GM19351 (cell line): Measurements from ENCODE around the gene EPB41L2.
"Not testable (repeated sequence)": the region's sequence is repeated elsewhere in the genome, so short reads cannot be mapped to it uniquely, and the experiment has no call there.

Experiments
- ATAC-seq: cut with Tn5 transposase; IDR thresholded peaks from one replicate; pipeline ENCODE4 v1.9.1; 2021; ENCODE audit warnings: mild to moderate bottlenecking, moderate library complexity; ENCODE audit not compliant: unreplicated experiment

The EPB41L2 gene

DNA sequence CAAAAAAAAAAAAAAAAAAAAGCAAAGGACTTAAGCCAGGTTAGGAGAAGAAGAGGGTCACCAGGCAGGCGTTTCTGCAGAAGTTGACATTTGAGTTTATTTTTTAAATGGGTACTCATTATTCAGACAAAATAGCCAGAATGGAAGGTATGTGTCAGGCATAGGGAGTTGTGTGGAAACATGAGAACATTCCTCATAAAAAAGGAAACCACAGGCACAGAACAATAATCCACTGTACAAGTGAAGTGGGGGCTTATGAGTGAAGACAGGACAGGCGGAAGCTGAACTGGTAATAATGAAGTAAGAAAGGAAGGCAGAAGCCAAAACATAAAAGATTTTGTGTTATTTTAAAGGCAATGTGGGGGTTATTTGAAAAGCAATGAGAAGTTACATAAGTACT is 104.6 kb downstream of the EPB41L2 start:
- ATAC-seq, result no peak

GRCh38 chr6:130955755-130956154 is 107.3 kb downstream of the EPB41L2 start:
- ATAC-seq, result no peak

DNA sequence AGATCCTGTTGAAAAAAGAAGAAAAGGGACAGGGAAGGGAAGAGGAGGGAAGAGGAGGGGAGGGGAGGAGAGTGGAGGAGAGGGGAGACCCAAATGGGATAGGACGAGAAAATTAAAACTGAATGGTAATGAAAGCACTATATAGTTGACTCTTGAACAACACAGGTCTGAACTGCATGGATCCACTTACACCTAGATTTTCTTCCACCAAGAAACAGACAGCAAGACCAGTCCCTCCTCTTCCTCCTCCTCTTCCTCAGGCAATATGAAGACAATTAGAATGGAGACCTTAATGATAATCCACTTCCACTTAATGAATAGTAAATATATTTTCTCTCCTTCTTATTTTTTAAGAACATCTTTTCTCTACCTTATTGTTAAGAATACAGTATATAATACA is 113.5 kb downstream of the EPB41L2 start:
- no peak for ATAC-seq

DNA sequence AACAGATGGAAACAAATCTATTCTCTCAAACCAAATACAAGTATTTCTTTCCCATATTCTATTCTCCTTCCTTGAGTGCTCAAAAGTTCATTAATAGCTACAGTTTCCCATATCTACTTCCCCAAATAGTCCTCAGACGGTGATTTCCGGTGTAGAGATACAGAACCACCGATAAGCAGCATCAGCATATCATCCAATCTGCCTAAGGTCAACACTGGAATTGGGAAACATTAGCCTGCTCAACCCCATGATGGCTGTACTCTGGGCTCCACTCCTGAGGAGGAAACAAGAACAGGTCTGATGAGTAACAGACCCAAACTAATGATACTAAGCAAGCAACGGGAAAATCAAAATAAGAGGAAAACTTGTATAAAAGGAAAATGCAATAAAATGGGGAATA is 115.6 kb downstream of the EPB41L2 start:
- ATAC-seq, result no peak

GRCh38 chr6:130946076-130946475 is 117.0 kb downstream of the EPB41L2 start:
- no peak for ATAC-seq

- ATAC-seq, result peak; percentile 51
These were observed 117.6 kb downstream of the EPB41L2 start for GRCh38 chr6:130945401-130945919.

DNA sequence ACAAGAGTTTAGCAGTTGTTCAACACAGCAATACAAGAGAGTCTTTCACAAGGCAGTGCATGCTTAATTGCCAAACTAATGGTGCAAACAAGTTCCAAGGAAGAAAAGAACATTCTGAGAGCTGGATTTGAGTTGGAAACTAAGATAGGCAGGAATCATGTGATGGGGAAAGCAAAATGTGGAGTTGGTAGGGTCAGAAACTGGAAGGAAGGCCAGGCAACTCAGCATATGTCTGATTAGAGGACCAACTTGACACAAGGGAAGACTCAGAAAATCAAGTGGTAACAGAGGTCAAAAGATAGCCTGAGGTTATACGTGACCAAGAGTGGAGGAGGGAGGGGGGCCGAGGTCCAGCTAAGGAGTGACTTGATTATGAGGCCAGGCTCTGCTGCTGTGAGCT is 118.6 kb downstream of the EPB41L2 start:
- ATAC-seq, result no peak

GRCh38 chr6:130943738-130944137 is 119.3 kb downstream of the EPB41L2 start:
- no peak for ATAC-seq

- not testable (repeated sequence) for ATAC-seq
These were observed 120.3 kb downstream of the EPB41L2 start for GRCh38 chr6:130942752-130943151.

- ATAC-seq, result no peak
These were observed 125.0 kb downstream of the EPB41L2 start for GRCh38 chr6:130937942-130938604.

DNA sequence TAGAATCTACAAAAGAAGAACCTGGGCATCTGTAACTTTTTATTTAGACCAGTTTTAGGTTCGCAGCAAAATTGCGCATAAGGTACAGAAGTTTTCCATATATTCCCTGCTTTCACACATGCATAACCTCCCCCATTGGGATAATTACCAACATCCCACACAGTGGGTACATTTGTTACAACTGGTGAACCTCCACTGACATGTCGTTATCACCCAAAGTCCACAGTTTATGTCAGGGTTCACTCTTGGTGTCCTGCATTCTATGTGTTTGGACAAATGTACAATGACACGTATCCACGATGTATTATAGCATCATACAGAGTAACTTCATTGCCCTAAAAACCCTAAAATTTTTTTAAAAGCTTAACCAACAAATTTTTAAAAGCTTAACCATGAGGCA is 126.1 kb downstream of the EPB41L2 start:
- no peak for ATAC-seq

GRCh38 chr6:130935978-130936377 is 127.1 kb downstream of the EPB41L2 start:
- no peak for ATAC-seq

- ATAC-seq, result no peak
These were observed 128.0 kb downstream of the EPB41L2 start for GRCh38 chr6:130934848-130935585.

DNA sequence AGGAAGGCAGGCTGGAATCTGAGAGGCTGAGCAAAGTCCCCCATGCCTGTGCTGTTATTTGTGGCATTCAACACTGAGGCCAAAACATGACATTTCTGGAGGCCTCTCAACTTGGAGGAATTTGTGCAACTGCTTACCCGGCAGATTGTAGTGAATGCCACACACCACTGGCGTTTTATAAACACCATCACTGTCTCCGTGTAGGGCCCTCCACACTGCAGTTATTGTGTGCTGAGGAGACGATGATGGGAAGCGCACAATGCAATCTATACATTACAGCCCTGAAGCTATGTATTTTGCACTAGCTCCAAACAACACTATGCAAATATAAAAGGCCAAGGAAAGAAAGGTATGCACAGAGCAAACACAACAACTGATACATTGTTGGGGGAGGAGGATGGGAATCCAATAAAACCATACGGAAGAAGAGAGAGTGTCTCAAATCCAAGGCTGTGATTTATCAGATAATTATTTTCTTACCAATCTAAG is 129.3 kb downstream of the EPB41L2 start:
- no peak for ATAC-seq

- ATAC-seq, result no peak
These were observed 130.1 kb downstream of the EPB41L2 start for GRCh38 chr6:130932921-130933320.

DNA sequence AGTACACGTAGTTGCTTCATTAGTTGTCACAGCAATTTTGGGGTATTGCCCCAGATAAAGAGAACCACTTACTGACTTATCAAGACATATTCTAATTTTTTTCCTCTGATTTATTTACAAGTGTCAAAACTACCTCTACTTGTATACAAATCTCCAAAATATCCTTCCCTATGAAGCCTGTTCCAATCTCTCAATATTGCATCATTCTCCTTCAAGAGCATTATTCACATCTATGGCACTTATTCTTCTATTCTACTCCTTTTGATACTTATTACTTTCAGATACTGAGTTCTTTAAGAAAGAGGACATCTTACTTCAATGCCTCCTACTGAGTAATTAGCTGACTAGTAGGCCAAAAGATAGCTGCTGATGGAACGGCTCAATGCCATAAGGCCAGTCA is 130.6 kb downstream of the EPB41L2 start:
- no peak for ATAC-seq

GRCh38 chr6:130931683-130932082 is 131.4 kb downstream of the EPB41L2 start:
- no peak for ATAC-seq

DNA sequence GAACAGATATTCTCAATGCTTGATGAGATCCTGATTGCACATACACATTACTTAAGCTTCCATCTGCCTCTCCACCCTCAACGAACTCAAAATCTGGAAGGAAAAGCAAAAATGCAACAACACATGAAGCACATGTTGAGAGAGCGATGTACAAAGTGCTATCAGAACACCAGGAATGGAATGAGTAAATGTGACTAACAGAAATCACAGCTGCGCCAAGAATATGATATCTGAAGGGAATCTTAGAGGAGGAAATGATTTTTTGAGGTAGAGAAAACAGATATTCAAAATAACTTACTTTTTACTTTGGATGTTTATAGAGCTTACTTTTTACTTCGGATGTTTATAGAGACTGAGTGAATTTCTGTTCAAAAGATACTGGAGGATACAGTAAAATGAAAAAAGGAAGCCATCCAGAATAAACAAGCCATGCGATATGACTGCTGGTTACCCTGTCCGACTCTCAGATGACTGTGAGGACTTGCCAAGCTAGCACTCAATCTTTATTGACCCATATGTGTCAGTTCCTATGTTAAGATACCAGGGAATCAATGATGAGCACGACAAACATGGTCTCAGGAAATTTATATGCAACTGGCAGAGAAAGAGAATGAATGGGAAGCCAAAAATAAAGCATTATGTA is 133.9 kb downstream of the EPB41L2 start:
- ATAC-seq, result no peak

- no peak for ATAC-seq
These were observed 134.7 kb downstream of the EPB41L2 start for GRCh38 chr6:130928158-130928912.

GRCh38 chr6:130927305-130927704 is 135.7 kb downstream of the EPB41L2 start:
- ATAC-seq, result no peak

GRCh38 chr6:130923350-130923749 is 139.7 kb downstream of the EPB41L2 start:
- ATAC-seq, result no peak
